CD4-positive, alpha-beta T cell (primary cell): ENCODE data around the gene RAP1GAP2. TPM values are rescaled to one million over a fixed set of nuclear protein-coding genes. Genes with fewer than 3 reads are reported as not detected.

ENCODE experiments used
- ATAC-seq: fragments of 200-7000 bp; cut with Tn5 transposase; one replicate; pipeline ENCODE4 v1.10.0; 2022; ENCODE audit warnings: mild to moderate bottlenecking; ENCODE audit not compliant: poor library complexity
- CTCF ChIA-PET: fragments of 350-600 bp; sonication (Branson Sonifier 250); formaldehyde crosslinking; loops from one replicate; lab custom pipeline; 2021; ENCODE audit warnings: antibody characterized with exemption, inconsistent platforms; lab: Charles Lee
- POLR2A ChIA-PET: fragments of 350-600 bp; sonication (Branson Sonifier 250); formaldehyde crosslinking; loops from one replicate; lab custom pipeline; 2021; ENCODE audit warnings: antibody characterized with exemption, inconsistent platforms; lab: Charles Lee
- DNase-seq, 14 experiments: peaks; one replicate each; pipeline ENCODE4 v3.0.0-alpha.2; 2013 to 2020; ENCODE audit warnings: mixed read lengths in 2 of 14
- H3K27ac ChIP-seq, 2 donors: one replicate each; pipeline versions ENCODE4 v1.5.1 to v1.7.0; 2013; ENCODE audit warnings: low read length in 2 of 2, low read depth in 1 of 2, mild to moderate bottlenecking in 1 of 2
- H3K27me3 ChIP-seq, 2 experiments: 1 replicate in 1 of 2; 2 replicates in 1 of 2; pipeline versions ENCODE4 v1.6.1 to v1.7.0; 2013; ENCODE audit warnings: low read length in 2 of 2, control low read depth in 1 of 2, mild to moderate bottlenecking in 1 of 2, moderate library complexity in 1 of 2; ENCODE audit not compliant: insufficient read depth in 2 of 2, control insufficient read depth in 1 of 2
- H3K36me3 ChIP-seq: one replicate; pipeline ENCODE4 v1.6.1; 2013; ENCODE audit warnings: low read length, control low read depth; ENCODE audit not compliant: insufficient read depth
- H3K4me1 ChIP-seq: one replicate; pipeline ENCODE4 v1.6.1; 2013; ENCODE audit warnings: low read length, control low read depth; ENCODE audit not compliant: insufficient read depth
- H3K4me3 ChIP-seq: one replicate; pipeline ENCODE4 v1.5.1; 2013; ENCODE audit warnings: mild to moderate bottlenecking, low read length, moderate library complexity
- H3K9me3 ChIP-seq, 2 experiments: 1 replicate in 1 of 2; 2 replicates in 1 of 2; pipeline versions ENCODE4 v1.6.1 to v1.7.0; 2013; ENCODE audit warnings: low read length in 2 of 2, mild to moderate bottlenecking in 2 of 2, control low read depth in 1 of 2, moderate library complexity in 1 of 2; ENCODE audit not compliant: control insufficient read depth in 1 of 2, insufficient read depth in 1 of 2
- H3K27ac Mint-ChIP-seq: one replicate; pipeline ENCODE4 v1.8.0; 2020; ENCODE audit warnings: mixed read lengths
- H3K27me3 Mint-ChIP-seq: one replicate; pipeline ENCODE4 v1.8.0; 2021; ENCODE audit warnings: mixed read lengths
- H3K36me3 Mint-ChIP-seq: one replicate; pipeline ENCODE4 v1.8.0; 2021; ENCODE audit warnings: low read depth, mixed read lengths
- H3K4me1 Mint-ChIP-seq: one replicate; pipeline ENCODE4 v1.8.0; 2021; ENCODE audit warnings: low read depth, mixed read lengths
- H3K4me3 Mint-ChIP-seq: one replicate; pipeline ENCODE4 v1.8.0; 2020; ENCODE audit warnings: mild to moderate bottlenecking, mixed read lengths
- H3K9me3 Mint-ChIP-seq: one replicate; pipeline ENCODE4 v1.8.0; 2020; ENCODE audit warnings: mixed read lengths
- intact Hi-C, 2 experiments: fragments of 100-400 bp; cut with DNase I in 1 of 2; cut with micrococcal nuclease in 1 of 2; formaldehyde crosslinking; loops; one replicate each; pipeline versions ENCODE4 v1.15.1 to v1.9.0; 2023 to 2025; cut with DNase I, micrococcal nuclease
- total RNA-seq, 174 experiments: library from RNA in 2 of 174; stranded (reverse) in 2 of 174; gene quantifications; one replicate each; pipeline ENCODE4 v1.2.3 and lab custom pipeline; 2021 to 2026
- TF ChIP-seq, protein P1 (sequence below): fragments of 200-600 bp; IDR thresholded peaks from one replicate; pipeline ENCODE4 v1.8.0; 2022; ENCODE audit warnings: antibody characterized with exemption, mild to moderate bottlenecking

Gene RAP1GAP2
- total RNA-seq, 2 experiments from 2014 or later: 46.3 to 49.7 TPM

DNA sequence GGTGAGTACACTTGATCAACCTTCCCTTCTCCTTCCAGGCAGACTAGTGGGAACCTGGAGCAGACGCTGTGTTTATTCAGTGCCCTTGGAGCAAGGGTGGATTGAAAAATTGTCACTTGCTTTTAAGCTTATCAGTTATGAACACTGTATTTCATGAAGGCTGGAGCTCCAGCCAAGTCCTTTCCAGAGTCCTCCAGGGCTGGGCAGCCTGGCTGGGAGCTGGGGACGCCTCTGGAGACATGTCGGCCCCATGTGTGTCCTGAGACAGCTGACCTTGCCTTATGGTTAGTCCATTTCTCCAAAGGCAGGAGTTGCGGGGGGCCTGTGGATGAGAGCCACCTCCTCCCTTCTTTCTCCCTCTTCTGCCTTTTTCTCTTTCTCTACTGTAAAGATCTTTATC is 67.0 kb downstream of the RAP1GAP2 start:
- no peak for DNase-seq
- Histone ChIP-seq H3K27me3 (no peaks in the 10 kb centered on the region), H3K27ac (no peak overlapping the region), H3K36me3 (peaks cover 26% of the 10 kb centered on the region), H3K9me3 (no peaks in the 10 kb centered on the region), H3K4me3 (no peak overlapping the region), H3K4me1 (no peaks in the 10 kb centered on the region)
- CTCF ChIA-PET: no interaction called here
- TF ChIP-seq, protein P1, sequence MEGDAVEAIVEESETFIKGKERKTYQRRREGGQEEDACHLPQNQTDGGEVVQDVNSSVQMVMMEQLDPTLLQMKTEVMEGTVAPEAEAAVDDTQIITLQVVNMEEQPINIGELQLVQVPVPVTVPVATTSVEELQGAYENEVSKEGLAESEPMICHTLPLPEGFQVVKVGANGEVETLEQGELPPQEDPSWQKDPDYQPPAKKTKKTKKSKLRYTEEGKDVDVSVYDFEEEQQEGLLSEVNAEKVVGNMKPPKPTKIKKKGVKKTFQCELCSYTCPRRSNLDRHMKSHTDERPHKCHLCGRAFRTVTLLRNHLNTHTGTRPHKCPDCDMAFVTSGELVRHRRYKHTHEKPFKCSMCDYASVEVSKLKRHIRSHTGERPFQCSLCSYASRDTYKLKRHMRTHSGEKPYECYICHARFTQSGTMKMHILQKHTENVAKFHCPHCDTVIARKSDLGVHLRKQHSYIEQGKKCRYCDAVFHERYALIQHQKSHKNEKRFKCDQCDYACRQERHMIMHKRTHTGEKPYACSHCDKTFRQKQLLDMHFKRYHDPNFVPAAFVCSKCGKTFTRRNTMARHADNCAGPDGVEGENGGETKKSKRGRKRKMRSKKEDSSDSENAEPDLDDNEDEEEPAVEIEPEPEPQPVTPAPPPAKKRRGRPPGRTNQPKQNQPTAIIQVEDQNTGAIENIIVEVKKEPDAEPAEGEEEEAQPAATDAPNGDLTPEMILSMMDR: no peak
- no peak for ATAC-seq
- POLR2A ChIA-PET: no interaction called here
- H3K9me3 Mint-ChIP-seq: no peaks in the 10 kb centered on the region
- peaks cover 10% of the 10 kb centered on the region for H3K36me3 Mint-ChIP-seq
- no peak overlapping the region for H3K27ac Mint-ChIP-seq
- no peaks in the 10 kb centered on the region for H3K27me3 Mint-ChIP-seq
- H3K4me3 Mint-ChIP-seq: no peak overlapping the region
- no peaks in the 10 kb centered on the region for H3K4me1 Mint-ChIP-seq
- intact Hi-C loops: no loop called here

DNA sequence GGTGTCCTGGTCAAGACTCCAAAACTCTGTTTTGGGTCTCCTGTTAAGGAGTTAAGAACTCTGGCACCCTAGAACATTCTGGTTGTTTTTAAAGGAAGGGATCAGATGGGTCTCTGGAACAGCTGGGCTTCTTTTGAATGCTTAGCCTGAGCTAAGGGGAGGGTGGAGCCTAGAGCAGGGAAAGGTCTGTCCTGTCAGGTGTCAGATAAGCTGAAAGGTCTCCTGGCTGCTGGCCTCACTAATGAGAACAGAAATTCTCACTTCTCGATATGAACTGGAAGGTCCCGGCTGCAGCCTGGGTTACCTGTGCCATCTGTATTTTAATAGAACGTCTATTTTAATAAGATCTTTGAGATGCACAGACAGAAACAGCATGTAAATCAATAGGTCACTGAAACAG is 69.0 kb downstream of the RAP1GAP2 start:
- intact Hi-C loops: no loop called here
- H3K36me3 Mint-ChIP-seq: peaks cover 10% of the 10 kb centered on the region
- H3K4me3 Mint-ChIP-seq: no peak overlapping the region
- ATAC-seq (no peak), DNase-seq (no peak)
- H3K27me3 ChIP-seq: no peaks in the 10 kb centered on the region
- TF ChIP-seq, protein P1: no peak
- no peaks in the 10 kb centered on the region for H3K27me3 Mint-ChIP-seq
- H3K9me3 Mint-ChIP-seq: no peaks in the 10 kb centered on the region
- no peaks in the 10 kb centered on the region for H3K9me3 ChIP-seq
- no peak overlapping the region for H3K27ac Mint-ChIP-seq
- no peak overlapping the region for H3K4me3 ChIP-seq
- H3K27ac ChIP-seq: no peak overlapping the region
- H3K4me1 Mint-ChIP-seq: no peaks in the 10 kb centered on the region
- H3K4me1 ChIP-seq: no peaks in the 10 kb centered on the region
- ChIA-PET POLR2A (no interaction called here), CTCF (no interaction called here)
- peaks cover 26% of the 10 kb centered on the region for H3K36me3 ChIP-seq

DNA sequence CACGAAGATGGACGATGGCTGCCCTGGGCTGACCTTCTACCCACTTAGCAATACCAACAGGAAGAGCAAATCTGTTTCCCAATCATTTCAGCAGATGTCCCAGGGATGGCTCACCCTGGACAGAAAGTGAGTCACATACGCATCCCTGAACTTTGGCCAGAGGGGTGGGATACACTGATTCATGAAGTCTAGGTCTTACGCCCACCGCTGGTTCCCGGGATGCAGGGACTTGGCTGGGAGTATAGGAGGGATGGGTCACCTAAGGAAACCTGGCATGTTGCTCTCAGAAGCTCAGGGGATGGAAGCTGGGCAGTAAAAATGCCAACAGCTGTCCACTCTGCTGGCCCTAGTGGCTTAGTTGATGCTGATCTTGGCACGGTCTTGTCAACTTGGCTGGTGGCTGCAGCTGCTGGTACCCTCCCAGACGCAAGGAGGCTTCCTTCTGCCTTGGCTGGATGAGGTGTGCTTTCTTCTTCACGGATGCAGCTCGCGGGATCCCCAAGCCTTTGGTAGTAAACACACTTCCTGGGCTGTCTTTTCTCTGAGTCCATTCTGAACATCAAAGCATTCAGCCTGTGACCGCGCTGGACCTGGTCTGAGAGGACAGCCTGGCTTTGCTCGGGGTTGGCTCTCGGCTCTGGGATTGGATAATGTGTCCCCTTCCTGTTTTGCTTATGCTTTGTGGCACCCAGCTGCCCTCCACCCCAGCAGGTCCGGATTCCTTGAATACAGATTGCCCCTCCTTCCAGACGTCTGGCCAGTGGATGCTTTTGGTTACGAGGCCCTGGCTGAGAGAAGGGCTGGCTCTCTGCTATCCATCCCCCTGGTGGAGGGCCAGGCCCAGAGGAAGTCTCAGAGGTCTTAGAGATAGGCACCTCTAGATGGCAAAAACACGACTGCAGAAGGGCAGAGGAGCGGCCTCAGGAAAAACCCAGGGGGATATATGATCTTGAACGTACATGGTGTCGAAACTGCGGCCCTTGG is 71.5 kb downstream of the RAP1GAP2 start:
- CTCF ChIA-PET: no interaction called here
- POLR2A ChIA-PET: no interaction called here
- no peak overlapping the region for H3K27ac ChIP-seq
- H3K9me3 ChIP-seq: no peaks in the 10 kb centered on the region
- H3K4me3 ChIP-seq: no peak overlapping the region
- intact Hi-C loops: no loop called here
- Mint-ChIP-seq H3K36me3 (peaks cover 6% of the 10 kb centered on the region), H3K27me3 (no peaks in the 10 kb centered on the region), H3K9me3 (no peaks in the 10 kb centered on the region), H3K4me3 (no peak overlapping the region), H3K27ac (no peak overlapping the region), H3K4me1 (no peaks in the 10 kb centered on the region)
- H3K27me3 ChIP-seq: no peaks in the 10 kb centered on the region
- H3K36me3 ChIP-seq: peaks cover 26% of the 10 kb centered on the region
- DNase-seq (no peak), ATAC-seq (no peak)
- TF ChIP-seq, protein P1: no peak
- H3K4me1 ChIP-seq: no peaks in the 10 kb centered on the region
